GM13976 (cell line): ENCODE results near the gene YY1AP1.
"Not testable (repeated sequence)": the region's sequence is repeated elsewhere in the genome, so short reads cannot be mapped to it uniquely, and the experiment has no call there.

ENCODE experiments used
- DNase-seq: peaks from one replicate; pipeline ENCODE4 v3.0.0; 2012; ENCODE audit warnings: low spot score
- CTCF ChIP-seq: IDR thresholded peaks from 2 replicates; pipeline ENCODE4 v1.5.1; 2012; ENCODE audit warnings: borderline replicate concordance, mild to moderate bottlenecking; ENCODE audit not compliant: insufficient read depth; ENCODE audit errors: extremely low read depth, missing control alignments, control extremely low read depth
- in situ Hi-C: fragments of 300-500 bp; cut with MboI; formaldehyde crosslinking; loops from one replicate; pipeline ENCODE4 v1.12.0; 2022; ENCODE audit warnings: low sequenced_read_pairs, mixed read lengths, inconsistent platforms; ENCODE audit not compliant: unreplicated experiment

The YY1AP1 gene

GRCh38 chr1:155691992-155692528 is 3.5 kb upstream of the YY1AP1 start:
- in situ Hi-C loops = no loop called here
- no peak for DNase-seq
- TF ChIP-seq CTCF = no peak

- peak; percentile 91 for DNase-seq
- in situ Hi-C loops = not testable (repeated sequence)
Observed at GRCh38 chr1:155689081-155689607, 570 bp upstream of the YY1AP1 start, which contains the start of gene DAP3. Gene DAP3, plus strand, starts transcription at chr1:155689091. Its CDS starts 20,689 bp downstream, at chr1:155709780.

- in situ Hi-C loops, DNase-seq: not testable (repeated sequence)
Observed at GRCh38 chr1:155687705-155688323, 760 bp downstream of the YY1AP1 start.

GRCh38 chr1:155681776-155682175 is 6.8 kb downstream of the YY1AP1 start:
- in situ Hi-C loops = no loop called here
- DNase-seq = no peak
- TF ChIP-seq CTCF = no peak

GRCh38 chr1:155680531-155680930 is 8.0 kb downstream of the YY1AP1 start:
- no peak for DNase-seq
- no peak for TF ChIP-seq CTCF
- in situ Hi-C loops = no loop called here

GRCh38 chr1:155678992-155679391 is 9.6 kb downstream of the YY1AP1 start:
- in situ Hi-C loops, DNase-seq: not testable (repeated sequence)

GRCh38 chr1:155678027-155678426 is 10.5 kb downstream of the YY1AP1 start:
- no peak for DNase-seq
- in situ Hi-C loops = no loop called here
- TF ChIP-seq CTCF = no peak

- no peak for DNase-seq
- in situ Hi-C loops = no loop called here
- no peak for TF ChIP-seq CTCF
Observed at GRCh38 chr1:155673003-155673402, 15.6 kb downstream of the YY1AP1 start.
